Fibroblast of mammary gland (primary cell): ENCODE results near the gene CELSR2.

Experiments
- DNase-seq: peaks from one replicate; pipeline ENCODE4 v3.0.0-alpha.2; 2010; ENCODE audit warnings: low read depth
- H3K4me3 ChIP-seq: 2 replicates; pipeline ENCODE4 v1.5.1; 2011; ENCODE audit warnings: low read depth, mild to moderate bottlenecking, low read length, moderate library complexity; ENCODE audit not compliant: control insufficient read depth
- TF ChIP-seq, protein P1 (sequence below): conservative IDR thresholded peaks from 2 replicates; pipeline ENCODE4 v1.5.1; 2011; ENCODE audit warnings: low read depth, low read length, inconsistent platforms; ENCODE audit not compliant: control insufficient read depth, insufficient read depth

The CELSR2 gene

GRCh38 chr1:109264379-109264755 lies 15.0 kb downstream of the CELSR2 start:
- no peak for DNase-seq
- H3K4me3 ChIP-seq, result no peak overlapping the region
- TF ChIP-seq, protein P1, sequence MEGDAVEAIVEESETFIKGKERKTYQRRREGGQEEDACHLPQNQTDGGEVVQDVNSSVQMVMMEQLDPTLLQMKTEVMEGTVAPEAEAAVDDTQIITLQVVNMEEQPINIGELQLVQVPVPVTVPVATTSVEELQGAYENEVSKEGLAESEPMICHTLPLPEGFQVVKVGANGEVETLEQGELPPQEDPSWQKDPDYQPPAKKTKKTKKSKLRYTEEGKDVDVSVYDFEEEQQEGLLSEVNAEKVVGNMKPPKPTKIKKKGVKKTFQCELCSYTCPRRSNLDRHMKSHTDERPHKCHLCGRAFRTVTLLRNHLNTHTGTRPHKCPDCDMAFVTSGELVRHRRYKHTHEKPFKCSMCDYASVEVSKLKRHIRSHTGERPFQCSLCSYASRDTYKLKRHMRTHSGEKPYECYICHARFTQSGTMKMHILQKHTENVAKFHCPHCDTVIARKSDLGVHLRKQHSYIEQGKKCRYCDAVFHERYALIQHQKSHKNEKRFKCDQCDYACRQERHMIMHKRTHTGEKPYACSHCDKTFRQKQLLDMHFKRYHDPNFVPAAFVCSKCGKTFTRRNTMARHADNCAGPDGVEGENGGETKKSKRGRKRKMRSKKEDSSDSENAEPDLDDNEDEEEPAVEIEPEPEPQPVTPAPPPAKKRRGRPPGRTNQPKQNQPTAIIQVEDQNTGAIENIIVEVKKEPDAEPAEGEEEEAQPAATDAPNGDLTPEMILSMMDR, result no peak

- TF ChIP-seq, protein P1, result no peak
Measured at GRCh38 chr1:109265016-109265415, 15.7 kb downstream of the CELSR2 start.

GRCh38 chr1:109265741-109266330 lies 16.5 kb downstream of the CELSR2 start:
- TF ChIP-seq, protein P1, result no peak
- H3K4me3 ChIP-seq, result no peak overlapping the region

More at GRCh38 chr1:109265016-109265415, 15.7 kb downstream of the CELSR2 start:
- DNase-seq, result no peak
- no peak overlapping the region for H3K4me3 ChIP-seq

GRCh38 chr1:109266965-109267364 lies 17.6 kb downstream of the CELSR2 start:
- DNase-seq, result peak; percentile 50
- H3K4me3 ChIP-seq, result no peak overlapping the region

More at GRCh38 chr1:109265741-109266330, 16.5 kb downstream of the CELSR2 start:
- DNase-seq, result no peak

DNA sequence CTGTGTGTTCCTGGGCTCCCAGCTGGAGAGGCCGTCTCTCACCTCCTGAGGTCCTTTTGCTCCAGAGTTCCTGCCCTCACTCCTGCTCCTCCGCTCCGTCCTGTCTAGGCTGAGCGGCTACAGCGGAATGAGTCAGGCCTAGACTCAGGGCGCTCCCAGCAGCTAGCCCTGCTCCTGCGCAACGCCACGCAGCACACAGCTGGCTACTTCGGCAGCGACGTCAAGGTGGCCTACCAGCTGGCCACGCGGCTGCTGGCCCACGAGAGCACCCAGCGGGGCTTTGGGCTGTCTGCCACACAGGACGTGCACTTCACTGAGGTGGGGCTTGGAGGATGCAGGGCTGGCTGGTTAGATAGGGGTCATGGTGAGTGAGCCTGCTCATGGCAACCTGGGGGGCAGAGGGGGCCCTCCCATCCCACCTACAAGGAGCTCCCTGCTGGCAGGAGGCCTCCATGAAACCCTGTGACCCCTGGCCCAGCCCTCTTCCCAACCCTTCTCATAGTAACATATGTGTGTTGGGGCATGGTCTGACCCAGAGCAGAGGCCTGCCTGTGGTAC lies 18.5 kb downstream of the CELSR2 start:
- TF ChIP-seq, protein P1, result no peak

More at GRCh38 chr1:109266965-109267364, 17.6 kb downstream of the CELSR2 start:
- TF ChIP-seq, protein P1, result no peak

GRCh38 chr1:109268431-109269211 lies 19.3 kb downstream of the CELSR2 start:
- TF ChIP-seq, protein P1, result no peak
- no peak overlapping the region for H3K4me3 ChIP-seq
- no peak for DNase-seq

More for the DNA sequence above, 18.5 kb downstream of the CELSR2 start:
- DNase-seq, result no peak
- H3K4me3 ChIP-seq, result no peak overlapping the region
